K562 (cell line): ENCODE measurements around the gene FKBP15. TPM values are rescaled to one million over a fixed set of nuclear protein-coding genes. Genes with fewer than 3 reads are reported as not detected.

Source experiments
- BRF1 ChIP-seq: IDR thresholded peaks from 3 replicates; pipeline ENCODE4 v1.6.1; 2011; ENCODE audit warnings: borderline replicate concordance, mild to moderate bottlenecking; ENCODE audit not compliant: insufficient read length; ENCODE audit errors: extremely low read depth
- CHCHD3 ChIP-seq: fragments of 250-450 bp; sonication (Bioruptor Pico); IDR thresholded peaks from 2 replicates; pipeline ENCODE4 v2.1.2; 2022; ENCODE audit warnings: mild to moderate bottlenecking
- DEAF1 ChIP-seq: fragments of 450-650 bp; formaldehyde crosslinking; IDR thresholded peaks from 2 replicates; pipeline ENCODE4 v1.4.0; 2020; ENCODE audit warnings: mild to moderate bottlenecking, moderate library complexity
- DMBX1 ChIP-seq: fragments of 250-450 bp; sonication (Bioruptor Pico); IDR thresholded peaks from 2 replicates; pipeline ENCODE4 v1.8.0; 2022; ENCODE audit warnings: inconsistent platforms, mild to moderate bottlenecking, moderate library complexity, borderline replicate concordance
- E2F4 ChIP-seq: sonication (generic); formaldehyde crosslinking; IDR thresholded peaks from 2 replicates; pipeline ENCODE4 v1.8.0; 2022; ENCODE audit warnings: mild to moderate bottlenecking, low read depth, missing genetic modification reagents
- L3MBTL2 ChIP-seq: fragments of 450-650 bp; IDR thresholded peaks from 2 replicates; pipeline ENCODE4 v1.6.1; 2016; ENCODE audit warnings: mild to moderate bottlenecking, moderate library complexity
- MYNN ChIP-seq, 2 experiments: sonication (generic); formaldehyde crosslinking in 1 of 2; IDR thresholded peaks; 2 replicates each; pipeline versions ENCODE4 v1.5.0 to v1.6.1; 2016 to 2020; ENCODE audit warnings: antibody characterized with exemption in 1 of 2, missing genetic modification reagents in 1 of 2
- NCOA4 ChIP-seq: fragments of 450-650 bp; IDR thresholded peaks from 2 replicates; pipeline ENCODE4 v1.6.1; 2018; ENCODE audit warnings: mild to moderate bottlenecking; ENCODE audit not compliant: partially characterized antibody
- PPARD ChIP-seq: fragments of 250-450 bp; sonication (Bioruptor Pico); IDR thresholded peaks from 2 replicates; pipeline ENCODE4 v1.8.0; 2022; ENCODE audit warnings: inconsistent platforms, mild to moderate bottlenecking, moderate library complexity
- ZC3H11A ChIP-seq: IDR thresholded peaks from 2 replicates; pipeline ENCODE4 v1.6.1; 2012; ENCODE audit warnings: low read depth, low read length, improper control_type of control experiment
- ZNF224 ChIP-seq: sonication (generic); formaldehyde crosslinking; IDR thresholded peaks from 2 replicates; pipeline ENCODE4 v1.8.0; 2022; ENCODE audit warnings: mild to moderate bottlenecking, missing genetic modification reagents
- polyA plus RNA-seq, 8 experiments: library from polyadenylated mRNA; depleted of rRNA in 4 of 8; stranded (reverse) in 5 of 8; unstranded in 3 of 8; fragments of >200 nt; fragmentation: Nextera tagmentation in 2 of 8; fragmentation: Illumina TruSeq in 1 of 8; extraction: Ambion mirVana in 2 of 8; extraction: Trizol in 1 of 8; gene quantifications; 2 replicates each; pipeline versions ENCODE4 v1.2.1 to v1.2.3, GENCODE V29; 2011 to 2014; ENCODE audit warnings: inconsistent platforms in 1 of 8, missing spikeins in 1 of 8
- total RNA-seq, 7 experiments: library from RNA; depleted of rRNA in 6 of 7; stranded (reverse); fragments of >200 nt in 6 of 7; fragmentation: Illumina TruSeq in 2 of 7; extraction: Trizol in 2 of 7; gene quantifications; 2 replicates each; pipeline versions ENCODE4 v1.2.1 to v1.2.3, GENCODE V29; 2011 to 2021; ENCODE audit warnings: low replicate concordance in 1 of 7
- TF ChIP-seq, protein P1 (sequence below): fragments of 150-350 bp; IDR thresholded peaks from 2 replicates; pipeline ENCODE4 v1.6.1; 2014; ENCODE audit warnings: low read depth, mild to moderate bottlenecking, low read length, borderline replicate concordance
- TF ChIP-seq, protein P2 (sequence below): sonication (generic); formaldehyde crosslinking; IDR thresholded peaks from 2 replicates; pipeline ENCODE4 v1.8.0; 2023; ENCODE audit warnings: mild to moderate bottlenecking, missing genetic modification reagents
- TF ChIP-seq, protein P3 (sequence below): fragments of 450-650 bp; IDR thresholded peaks from 2 replicates; pipeline ENCODE4 v1.6.1; 2016; ENCODE audit warnings: antibody characterized with exemption
- TF ChIP-seq, protein P4 (sequence below): fragments of 200-800 bp; sonication (Bioruptor generic); IDR thresholded peaks from 2 replicates; pipeline ENCODE4 v1.6.1; 2017; ENCODE audit warnings: missing genetic modification characterization, missing compliant biosample characterization

Gene FKBP15
- total and polyA plus RNA-seq, 9 of the 15 experiments (the other 6 are each of a cell fraction or from before 2014, with no cell fraction given): 8.7 to 38.0 (median 18.9) TPM

DNA sequence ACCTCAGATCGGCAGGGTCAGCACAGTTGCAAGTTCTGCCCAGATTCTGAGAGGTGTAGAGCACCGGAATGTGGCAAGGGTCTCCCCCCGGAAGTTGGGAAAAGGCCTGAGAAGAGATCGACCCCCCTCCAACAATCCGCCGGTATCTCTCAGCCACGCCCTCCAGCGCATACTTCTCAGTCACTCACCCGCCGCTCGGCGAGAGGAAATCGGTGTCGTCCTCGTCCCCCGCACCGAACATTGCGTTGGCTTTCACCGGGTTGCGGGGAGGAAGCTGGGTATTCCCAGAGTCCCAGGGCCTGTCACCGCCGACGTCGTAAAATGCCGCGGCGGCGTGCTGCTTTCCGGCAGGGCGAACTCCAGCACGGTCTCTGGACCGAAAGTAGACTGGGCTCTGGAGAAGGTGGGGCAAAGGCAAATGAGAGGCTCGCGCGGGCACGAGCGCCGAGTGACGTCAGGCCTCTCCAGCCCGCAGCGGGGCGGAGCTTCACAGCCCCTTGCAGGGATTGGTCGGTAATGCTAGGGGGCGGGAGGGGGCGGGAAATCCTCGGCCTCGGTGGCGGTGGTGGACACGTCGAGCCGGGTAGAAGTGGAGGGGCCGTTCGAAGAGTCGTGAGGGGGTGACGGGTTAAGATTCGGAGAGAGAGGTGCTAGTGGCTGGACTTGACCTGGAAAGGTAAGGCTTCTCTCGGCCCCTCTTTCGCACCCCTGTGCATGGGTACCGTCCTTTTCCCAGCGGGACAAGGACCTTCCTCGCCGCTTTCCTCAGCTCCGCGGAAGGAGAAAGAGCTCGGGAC, at the start of gene FKBP15, which contains the start of gene SLC31A1 (continued):
- no peak for TF ChIP-seq ZNF224 (CRISPR knock-in tag)
- TF ChIP-seq, protein P1, sequence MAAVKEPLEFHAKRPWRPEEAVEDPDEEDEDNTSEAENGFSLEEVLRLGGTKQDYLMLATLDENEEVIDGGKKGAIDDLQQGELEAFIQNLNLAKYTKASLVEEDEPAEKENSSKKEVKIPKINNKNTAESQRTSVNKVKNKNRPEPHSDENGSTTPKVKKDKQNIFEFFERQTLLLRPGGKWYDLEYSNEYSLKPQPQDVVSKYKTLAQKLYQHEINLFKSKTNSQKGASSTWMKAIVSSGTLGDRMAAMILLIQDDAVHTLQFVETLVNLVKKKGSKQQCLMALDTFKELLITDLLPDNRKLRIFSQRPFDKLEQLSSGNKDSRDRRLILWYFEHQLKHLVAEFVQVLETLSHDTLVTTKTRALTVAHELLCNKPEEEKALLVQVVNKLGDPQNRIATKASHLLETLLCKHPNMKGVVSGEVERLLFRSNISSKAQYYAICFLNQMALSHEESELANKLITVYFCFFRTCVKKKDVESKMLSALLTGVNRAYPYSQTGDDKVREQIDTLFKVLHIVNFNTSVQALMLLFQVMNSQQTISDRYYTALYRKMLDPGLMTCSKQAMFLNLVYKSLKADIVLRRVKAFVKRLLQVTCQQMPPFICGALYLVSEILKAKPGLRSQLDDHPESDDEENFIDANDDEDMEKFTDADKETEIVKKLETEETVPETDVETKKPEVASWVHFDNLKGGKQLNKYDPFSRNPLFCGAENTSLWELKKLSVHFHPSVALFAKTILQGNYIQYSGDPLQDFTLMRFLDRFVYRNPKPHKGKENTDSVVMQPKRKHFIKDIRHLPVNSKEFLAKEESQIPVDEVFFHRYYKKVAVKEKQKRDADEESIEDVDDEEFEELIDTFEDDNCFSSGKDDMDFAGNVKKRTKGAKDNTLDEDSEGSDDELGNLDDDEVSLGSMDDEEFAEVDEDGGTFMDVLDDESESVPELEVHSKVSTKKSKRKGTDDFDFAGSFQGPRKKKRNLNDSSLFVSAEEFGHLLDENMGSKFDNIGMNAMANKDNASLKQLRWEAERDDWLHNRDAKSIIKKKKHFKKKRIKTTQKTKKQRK: no peak
- TF ChIP-seq DEAF1 (CRISPR knock-in tag): no peak
- 0 out of 2 replicates have a peak, but pooled peaks have one; percentile 29 for TF ChIP-seq E2F4 (CRISPR knock-in tag)
- TF ChIP-seq, protein P2, sequence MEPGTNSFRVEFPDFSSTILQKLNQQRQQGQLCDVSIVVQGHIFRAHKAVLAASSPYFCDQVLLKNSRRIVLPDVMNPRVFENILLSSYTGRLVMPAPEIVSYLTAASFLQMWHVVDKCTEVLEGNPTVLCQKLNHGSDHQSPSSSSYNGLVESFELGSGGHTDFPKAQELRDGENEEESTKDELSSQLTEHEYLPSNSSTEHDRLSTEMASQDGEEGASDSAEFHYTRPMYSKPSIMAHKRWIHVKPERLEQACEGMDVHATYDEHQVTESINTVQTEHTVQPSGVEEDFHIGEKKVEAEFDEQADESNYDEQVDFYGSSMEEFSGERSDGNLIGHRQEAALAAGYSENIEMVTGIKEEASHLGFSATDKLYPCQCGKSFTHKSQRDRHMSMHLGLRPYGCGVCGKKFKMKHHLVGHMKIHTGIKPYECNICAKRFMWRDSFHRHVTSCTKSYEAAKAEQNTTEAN: 0 out of 2 replicates have a peak, but pooled peaks have one; percentile 28
- peak; percentile 48; the same call in 1 of the 2 replicates for TF ChIP-seq L3MBTL2
- 0 out of 2 replicates have a peak, but pooled peaks have one; percentile 44 for TF ChIP-seq MYNN (IDR thresholded peaks at IDR 0.05)
- TF ChIP-seq MYNN (CRISPR knock-in tag; IDR thresholded peaks at IDR 0.05): no peak
- TF ChIP-seq DMBX1 (CRISPR knock-in tag): no peak
- no peak for TF ChIP-seq BRF1
- no peak for TF ChIP-seq PPARD (CRISPR knock-in tag)
- TF ChIP-seq, protein P3, sequence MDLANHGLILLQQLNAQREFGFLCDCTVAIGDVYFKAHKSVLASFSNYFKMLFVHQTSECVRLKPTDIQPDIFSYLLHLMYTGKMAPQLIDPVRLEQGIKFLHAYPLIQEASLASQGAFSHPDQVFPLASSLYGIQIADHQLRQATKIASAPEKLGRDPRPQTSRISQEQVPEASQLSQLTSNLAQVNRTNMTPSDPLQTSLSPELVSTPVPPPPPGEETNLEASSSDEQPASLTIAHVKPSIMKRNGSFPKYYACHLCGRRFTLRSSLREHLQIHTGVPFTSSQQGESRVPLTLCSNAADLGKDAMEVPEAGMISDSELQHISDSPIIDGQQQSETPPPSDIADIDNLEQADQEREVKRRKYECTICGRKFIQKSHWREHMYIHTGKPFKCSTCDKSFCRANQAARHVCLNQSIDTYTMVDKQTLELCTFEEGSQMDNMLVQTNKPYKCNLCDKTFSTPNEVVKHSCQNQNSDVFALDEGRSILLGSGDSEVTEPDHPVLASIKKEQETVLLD: peak; percentile 82
- no peak for TF ChIP-seq ZC3H11A
- TF ChIP-seq, protein P4, sequence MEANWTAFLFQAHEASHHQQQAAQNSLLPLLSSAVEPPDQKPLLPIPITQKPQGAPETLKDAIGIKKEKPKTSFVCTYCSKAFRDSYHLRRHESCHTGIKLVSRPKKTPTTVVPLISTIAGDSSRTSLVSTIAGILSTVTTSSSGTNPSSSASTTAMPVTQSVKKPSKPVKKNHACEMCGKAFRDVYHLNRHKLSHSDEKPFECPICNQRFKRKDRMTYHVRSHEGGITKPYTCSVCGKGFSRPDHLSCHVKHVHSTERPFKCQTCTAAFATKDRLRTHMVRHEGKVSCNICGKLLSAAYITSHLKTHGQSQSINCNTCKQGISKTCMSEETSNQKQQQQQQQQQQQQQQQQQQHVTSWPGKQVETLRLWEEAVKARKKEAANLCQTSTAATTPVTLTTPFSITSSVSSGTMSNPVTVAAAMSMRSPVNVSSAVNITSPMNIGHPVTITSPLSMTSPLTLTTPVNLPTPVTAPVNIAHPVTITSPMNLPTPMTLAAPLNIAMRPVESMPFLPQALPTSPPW: peak; percentile 62; the same call in 1 of the 2 replicates
- TF ChIP-seq NCOA4: no peak
- TF ChIP-seq CHCHD3: no peak
